Measurements from ENCODE around the gene MYRIP. TPM values are rescaled to one million over a fixed set of nuclear protein-coding genes. Genes with fewer than 3 reads are reported as not detected.

The MYRIP gene
- total RNA-seq, 1 experiment from 2014 or later, result 0.44 TPM

DNA sequence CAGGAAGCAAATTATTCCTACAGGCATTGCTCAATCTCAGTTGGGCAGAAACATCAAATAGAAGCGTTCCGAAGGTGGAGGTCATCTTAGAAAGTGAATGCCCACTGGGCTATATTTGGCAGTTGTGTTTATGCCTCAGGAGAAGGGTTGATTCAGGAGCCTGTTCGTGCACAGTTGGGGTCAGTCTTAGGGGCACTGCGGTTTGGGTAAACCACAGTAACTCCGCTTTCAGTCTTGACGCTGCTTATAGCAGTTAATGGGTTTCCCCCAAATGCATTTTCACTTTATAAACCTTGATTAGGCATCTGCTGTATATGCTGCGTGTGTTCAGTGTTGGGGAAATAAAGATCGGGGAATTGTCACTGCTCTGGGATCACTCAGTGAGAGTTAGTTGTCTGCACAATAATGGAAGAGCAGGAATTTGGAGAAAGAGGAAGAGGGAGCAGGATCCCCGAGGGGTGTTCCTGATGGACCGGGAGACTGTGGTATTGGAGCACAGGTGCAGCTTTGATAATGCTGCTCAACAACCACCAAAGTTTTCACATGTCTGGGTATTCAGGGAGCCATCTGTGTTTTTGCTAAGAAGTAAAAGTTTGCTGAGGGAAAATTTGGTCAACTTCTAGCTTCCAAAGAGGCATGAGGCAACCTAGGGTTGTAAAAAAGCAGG, 375.8 kb downstream of the MYRIP start:
- ChIA-PET CTCF (no interaction called here), POLR2A (no interaction called here), RAD21 (ENCODE audit: low non-redundant PET in 1 of 2, low total read pairs in 2 of 2, uncharacterized antibody in 2 of 2, unreplicated experiment in 2 of 2) (no interaction called here)
- no peaks in the 10 kb centered on the region for H3K9me3 ChIP-seq (ENCODE audit: control insufficient read depth in 1 of 2, insufficient read depth in 1 of 2, low read depth in 1 of 2, low read length in 2 of 2)
- no peaks in the 10 kb centered on the region for H3K36me3 ChIP-seq (ENCODE audit: control insufficient read depth in 1 of 2, insufficient read depth in 2 of 2, low read length in 2 of 2)
- H3K9me2 ChIP-seq (ENCODE audit: insufficient read depth), result no peaks in the 10 kb centered on the region
- intact Hi-C loops (cut with micrococcal nuclease), result no loop called here
- H3K79me2 ChIP-seq (ENCODE audit: insufficient read depth, low read length), result no peaks in the 10 kb centered on the region
- H3K27me3 ChIP-seq (ENCODE audit: insufficient read depth, low read length), result no peaks in the 10 kb centered on the region; the same call in 1 of the 2 replicates
- no peak overlapping the region for H3K4me2 ChIP-seq (ENCODE audit: low read length)
- no peak for DNase-seq (ENCODE audit: low read depth, low spot score)
- H2AFZ ChIP-seq (ENCODE audit: low read depth, low read length, poor library complexity, severe bottlenecking), result no peak overlapping the region
- H3K4me1 ChIP-seq (ENCODE audit: control insufficient read depth in 1 of 2, insufficient read depth in 2 of 2, low read length in 2 of 2), result no peaks in the 10 kb centered on the region
- no peak for ATAC-seq
- no peak overlapping the region for H3K4me3 ChIP-seq (replicated peaks in 1 of 2; ENCODE audit: low read depth in 1 of 2, low read length in 2 of 2)
- TF ChIP-seq, protein P1, sequence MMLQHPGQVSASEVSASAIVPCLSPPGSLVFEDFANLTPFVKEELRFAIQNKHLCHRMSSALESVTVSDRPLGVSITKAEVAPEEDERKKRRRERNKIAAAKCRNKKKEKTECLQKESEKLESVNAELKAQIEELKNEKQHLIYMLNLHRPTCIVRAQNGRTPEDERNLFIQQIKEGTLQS (IDR thresholded peaks at IDR 0.05), result no peak
- TF ChIP-seq TCF7L2 (IDR thresholded peaks at IDR 0.05; ENCODE audit: borderline replicate concordance, extremely low read depth, insufficient read depth, insufficient read length) (no peak), YY1 (IDR thresholded peaks at IDR 0.05; ENCODE audit: extremely low read depth, insufficient replicate concordance, low read depth, low read length) (no peak)
- TF ChIP-seq, protein P2, sequence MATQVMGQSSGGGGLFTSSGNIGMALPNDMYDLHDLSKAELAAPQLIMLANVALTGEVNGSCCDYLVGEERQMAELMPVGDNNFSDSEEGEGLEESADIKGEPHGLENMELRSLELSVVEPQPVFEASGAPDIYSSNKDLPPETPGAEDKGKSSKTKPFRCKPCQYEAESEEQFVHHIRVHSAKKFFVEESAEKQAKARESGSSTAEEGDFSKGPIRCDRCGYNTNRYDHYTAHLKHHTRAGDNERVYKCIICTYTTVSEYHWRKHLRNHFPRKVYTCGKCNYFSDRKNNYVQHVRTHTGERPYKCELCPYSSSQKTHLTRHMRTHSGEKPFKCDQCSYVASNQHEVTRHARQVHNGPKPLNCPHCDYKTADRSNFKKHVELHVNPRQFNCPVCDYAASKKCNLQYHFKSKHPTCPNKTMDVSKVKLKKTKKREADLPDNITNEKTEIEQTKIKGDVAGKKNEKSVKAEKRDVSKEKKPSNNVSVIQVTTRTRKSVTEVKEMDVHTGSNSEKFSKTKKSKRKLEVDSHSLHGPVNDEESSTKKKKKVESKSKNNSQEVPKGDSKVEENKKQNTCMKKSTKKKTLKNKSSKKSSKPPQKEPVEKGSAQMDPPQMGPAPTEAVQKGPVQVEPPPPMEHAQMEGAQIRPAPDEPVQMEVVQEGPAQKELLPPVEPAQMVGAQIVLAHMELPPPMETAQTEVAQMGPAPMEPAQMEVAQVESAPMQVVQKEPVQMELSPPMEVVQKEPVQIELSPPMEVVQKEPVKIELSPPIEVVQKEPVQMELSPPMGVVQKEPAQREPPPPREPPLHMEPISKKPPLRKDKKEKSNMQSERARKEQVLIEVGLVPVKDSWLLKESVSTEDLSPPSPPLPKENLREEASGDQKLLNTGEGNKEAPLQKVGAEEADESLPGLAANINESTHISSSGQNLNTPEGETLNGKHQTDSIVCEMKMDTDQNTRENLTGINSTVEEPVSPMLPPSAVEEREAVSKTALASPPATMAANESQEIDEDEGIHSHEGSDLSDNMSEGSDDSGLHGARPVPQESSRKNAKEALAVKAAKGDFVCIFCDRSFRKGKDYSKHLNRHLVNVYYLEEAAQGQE (IDR thresholded peaks at IDR 0.05; ENCODE audit: low read depth), result no peak
- no TSS peak for BruUV-seq (replicated peaks)
- H4K20me1 ChIP-seq (ENCODE audit: insufficient read depth), result no peaks in the 10 kb centered on the region
- no peak overlapping the region for H3K27ac ChIP-seq (ENCODE audit: low read depth, low read length)
- no peak overlapping the region for H3K9ac ChIP-seq (ENCODE audit: low read length)

Measured in HCT116 (cell line).